IMR-90 (cell line): ENCODE results near the gene SLC35E3.

ENCODE experiments used
- CEBPB ChIP-seq: IDR thresholded peaks from 2 replicates; pipeline ENCODE4 v1.6.1; 2012; ENCODE audit warnings: low read depth, low read length, improper control_type of control experiment
- CTCF ChIP-seq: conservative IDR thresholded peaks from 2 replicates; pipeline ENCODE4 v1.5.1; 2012; ENCODE audit warnings: mild to moderate bottlenecking, low read depth, low read length, improper control_type of control experiment
- MAZ ChIP-seq: IDR thresholded peaks from 2 replicates; pipeline ENCODE4 v1.6.1; 2012; ENCODE audit warnings: low read depth, mild to moderate bottlenecking, low read length, improper control_type of control experiment, moderate library complexity, borderline replicate concordance
- MXI1 ChIP-seq: IDR thresholded peaks from 2 replicates; pipeline ENCODE4 v1.6.1; 2012; ENCODE audit warnings: low read depth, mild to moderate bottlenecking, low read length, moderate library complexity, borderline replicate concordance
- POLR2A ChIP-seq: IDR thresholded peaks from 2 replicates; pipeline ENCODE4 v1.6.1; 2012; ENCODE audit warnings: mild to moderate bottlenecking, low read depth, low read length
- RFX5 ChIP-seq: IDR thresholded peaks from 2 replicates; pipeline ENCODE4 v1.8.0; 2012; ENCODE audit warnings: low read depth, mild to moderate bottlenecking, low read length, moderate library complexity
- SMC3 ChIP-seq: fragments of 150-350 bp; IDR thresholded peaks from 2 replicates; pipeline ENCODE4 v1.6.1; 2016; ENCODE audit warnings: low read depth, mild to moderate bottlenecking, antibody characterized with exemption, low read length, moderate library complexity

- TF ChIP-seq CTCF: no peak
- TF ChIP-seq RFX5: no peak
- no peak for TF ChIP-seq SMC3
- no peak for TF ChIP-seq CEBPB
- TF ChIP-seq POLR2A: peak; percentile 93
- TF ChIP-seq MAZ: peak; percentile 41; the same call in 1 of the 2 replicates
- peak; percentile 28; the same call in 1 of the 2 replicates for TF ChIP-seq MXI1
Measured at GRCh38 chr12:68808388-68809189, 62.6 kb downstream of the SLC35E3 start.
